Activated naive CD4-positive, alpha-beta T cell treated with anti-CD3 and anti-CD28 coated beads, Interleukin-2, amount 50 U/mL, for 72 hours (primary cell): ENCODE results near the gene TADA1. TPM values are rescaled to one million over a fixed set of nuclear protein-coding genes. Genes with fewer than 3 reads are reported as not detected.
"Not testable (repeated sequence)": the region's sequence is repeated elsewhere in the genome, so short reads cannot be mapped to it uniquely, and the experiment has no call there.

Experiments
- ATAC-seq, 2 donors: fragments of 150-1000 bp; cut with Tn5 transposase; 2 replicates each; pipeline ENCODE4 v1.10.0; 2021; ENCODE audit warnings: mild to moderate bottlenecking in 2 of 2, moderate library complexity in 2 of 2
- DNase-seq, 2 donors: peaks; one replicate each; pipeline ENCODE4 v3.0.0; 2021 to 2022; ENCODE audit warnings: low spot score in 2 of 2
- H3K27ac Mint-ChIP-seq, 2 donors: one replicate each; pipeline ENCODE4 v1.8.0; 2022; ENCODE audit warnings: mild to moderate bottlenecking in 2 of 2, mixed read lengths in 2 of 2
- H3K36me3 Mint-ChIP-seq, 2 donors: one replicate each; pipeline ENCODE4 v1.8.0; 2022; ENCODE audit warnings: mixed read lengths in 2 of 2
- H3K9me3 Mint-ChIP-seq, 2 donors: one replicate each; pipeline ENCODE4 v1.8.0; 2022; ENCODE audit warnings: mixed read lengths in 2 of 2
- total RNA-seq, 2 donors: library from RNA; stranded (reverse); gene quantifications; one replicate each; pipeline ENCODE4 v1.2.3, GENCODE V29; 2022

Gene TADA1
- total RNA-seq, 2 donors from 2014 or later: 13.6 to 23.6 TPM

DNA sequence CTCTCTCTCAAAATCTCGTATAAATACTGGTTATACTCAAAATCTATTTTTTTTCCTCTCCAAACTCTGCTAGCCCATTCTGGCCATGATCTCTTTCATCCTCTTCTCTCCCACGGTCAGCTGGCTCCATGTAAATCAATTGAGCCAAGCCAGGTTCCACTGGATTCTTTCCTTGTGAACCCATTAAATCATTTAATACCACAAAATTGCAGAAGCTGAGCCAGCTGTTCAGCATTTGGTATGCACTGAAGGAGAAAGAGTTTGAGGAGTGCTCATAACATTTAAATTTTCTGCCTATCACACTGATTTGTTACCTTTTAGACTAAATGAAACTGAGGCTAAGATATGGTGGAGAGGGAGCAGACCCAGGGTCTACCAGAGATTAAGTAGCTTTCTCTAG lies 29.1 kb upstream of the TADA1 start:
- Mint-ChIP-seq H3K36me3 (no peaks in the 10 kb centered on the region), H3K9me3 (no peaks in the 10 kb centered on the region), H3K27ac (no peak overlapping the region)
- no peak for ATAC-seq
- DNase-seq: no peak

DNA sequence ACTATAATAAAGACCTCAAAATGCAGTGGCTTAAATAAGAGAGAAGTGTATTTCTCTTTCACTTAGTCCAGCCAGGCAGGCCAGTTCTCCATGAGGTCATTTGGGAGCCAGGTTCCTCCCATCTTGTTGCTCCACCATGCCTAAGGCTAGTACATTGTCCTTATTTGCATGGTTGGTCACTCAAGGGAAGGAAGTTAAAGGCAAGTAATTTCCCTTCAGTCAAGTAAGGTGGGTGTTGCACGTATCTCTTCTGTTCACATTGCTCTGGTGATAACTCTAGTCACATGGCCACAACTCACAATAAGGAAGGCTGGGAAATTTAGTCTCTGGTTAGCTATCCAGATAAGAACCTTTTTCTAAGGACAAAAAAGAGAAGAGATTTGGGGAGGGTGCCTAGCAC lies 27.2 kb upstream of the TADA1 start:
- Mint-ChIP-seq H3K36me3 (no peaks in the 10 kb centered on the region), H3K27ac (no peak overlapping the region), H3K9me3 (no peaks in the 10 kb centered on the region)
- DNase-seq: no peak
- ATAC-seq: no peak

DNA sequence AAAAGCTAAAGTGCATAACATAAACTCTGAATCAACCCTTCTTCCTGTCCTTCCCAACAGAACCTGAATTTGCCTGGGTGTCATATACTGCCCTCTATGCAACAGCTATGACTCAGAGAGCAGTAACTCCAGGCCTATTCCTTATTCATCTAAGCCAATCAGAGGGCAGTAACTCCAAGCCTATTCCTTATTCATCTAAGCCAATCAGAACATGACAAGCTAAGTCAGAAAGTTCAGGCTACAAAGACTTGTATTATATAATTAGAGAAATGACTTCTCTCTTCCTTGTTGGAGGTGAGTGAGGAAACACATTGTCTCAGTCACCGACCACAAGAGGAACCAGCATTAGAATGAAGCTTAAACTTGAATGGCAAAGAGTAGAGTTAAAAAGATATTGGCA lies 26.2 kb upstream of the TADA1 start:
- Mint-ChIP-seq H3K9me3 (peaks cover 0 to under 1% of the 10 kb centered on the region in 2 donors), H3K27ac (no peak overlapping the region), H3K36me3 (peaks cover 0 to 7% of the 10 kb centered on the region in 2 donors)
- DNase-seq (no peak), ATAC-seq (peak; percentile 51 to 75)

DNA sequence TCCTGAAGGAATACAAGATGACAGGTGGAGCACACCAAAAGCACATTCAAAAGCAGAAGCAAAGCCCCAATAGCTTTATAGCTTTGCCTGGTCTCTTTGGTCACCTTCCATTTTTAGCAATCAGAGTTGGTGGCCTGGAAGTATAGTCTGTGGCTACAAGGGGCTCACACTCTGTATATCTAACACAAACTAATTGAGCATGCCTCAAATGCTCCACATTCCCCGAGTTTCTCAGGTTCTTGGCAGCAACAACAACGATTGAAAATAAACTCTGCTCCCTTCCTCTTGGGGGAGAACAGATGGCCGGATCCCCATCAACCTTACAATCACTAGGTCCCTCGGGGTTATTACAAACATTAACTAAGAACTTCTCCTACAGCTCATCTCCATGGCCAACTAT lies 24.9 kb upstream of the TADA1 start:
- H3K36me3 Mint-ChIP-seq: peaks cover 0 to 13% of the 10 kb centered on the region in 2 donors
- H3K27ac Mint-ChIP-seq: no peak overlapping the region
- peaks cover 6 to 7% of the 10 kb centered on the region in 2 donors for H3K9me3 Mint-ChIP-seq
- no peak for DNase-seq
- no peak for ATAC-seq

DNA sequence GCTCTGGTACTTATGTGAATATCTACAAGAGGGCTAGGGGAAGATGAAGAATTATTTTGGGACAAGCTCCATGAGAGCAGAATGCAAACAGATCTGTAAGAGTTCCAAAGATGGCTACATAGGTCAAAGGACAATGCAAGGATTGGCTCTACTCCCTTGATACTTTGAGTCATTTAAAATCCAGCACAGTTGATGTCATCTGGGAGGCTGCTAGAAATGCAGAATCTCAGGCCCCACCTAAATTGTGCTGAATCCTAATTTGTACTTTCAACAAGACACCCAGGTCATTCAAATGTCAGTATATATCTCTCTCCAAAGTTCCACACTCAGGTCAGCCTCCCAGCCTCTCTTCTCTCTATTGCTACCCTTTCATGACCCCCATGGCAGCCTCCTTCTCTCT lies 23.7 kb upstream of the TADA1 start:
- H3K36me3 Mint-ChIP-seq: peaks cover 0 to 13% of the 10 kb centered on the region in 2 donors
- DNase-seq: no peak
- no peak for ATAC-seq
- H3K27ac Mint-ChIP-seq: no peak overlapping the region
- peaks cover 6 to 8% of the 10 kb centered on the region in 2 donors for H3K9me3 Mint-ChIP-seq

DNA sequence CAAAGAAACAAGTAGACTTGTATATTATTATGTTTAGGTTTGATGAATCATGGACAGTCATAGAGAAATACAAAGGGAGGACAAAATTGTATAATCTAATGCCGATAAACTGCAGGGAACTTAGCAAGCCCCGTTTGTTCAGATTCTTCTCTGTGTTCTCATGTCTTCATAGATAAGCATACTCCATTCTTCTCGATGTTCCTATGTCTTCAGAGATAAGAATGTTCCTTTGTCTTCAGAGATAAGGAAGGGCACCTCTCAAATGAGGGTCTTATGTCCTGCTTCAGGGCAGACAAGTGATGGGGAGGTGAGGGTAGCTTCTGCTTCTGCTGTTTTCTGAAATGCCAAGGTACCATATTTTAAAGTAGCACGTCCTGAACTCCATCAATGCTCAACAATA lies 19.7 kb upstream of the TADA1 start:
- Mint-ChIP-seq H3K27ac (no peak overlapping the region), H3K36me3 (peaks cover 0 to 13% of the 10 kb centered on the region in 2 donors)
- ATAC-seq: no peak

DNA sequence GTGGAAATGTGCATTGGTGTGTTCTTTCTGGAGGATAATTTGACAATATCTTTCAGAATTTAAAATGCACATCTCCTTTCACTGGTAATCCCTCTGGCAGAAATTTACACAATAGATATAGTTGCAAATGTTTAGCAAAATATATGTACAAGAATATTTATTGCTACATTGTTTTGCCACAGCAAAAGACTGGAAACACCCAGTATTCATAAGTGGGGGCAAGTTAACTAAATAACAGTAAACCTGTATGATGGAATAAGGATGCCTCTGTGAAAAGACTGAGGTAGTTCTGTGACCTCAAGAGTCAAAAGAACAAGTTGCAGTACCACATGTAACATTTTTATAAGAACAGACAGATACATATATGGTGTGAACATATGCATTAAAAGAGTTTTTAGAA lies 13.7 kb upstream of the TADA1 start:
- DNase-seq (no peak), ATAC-seq (no peak)
- no peak overlapping the region for H3K27ac Mint-ChIP-seq
- H3K36me3 Mint-ChIP-seq: no peaks in the 10 kb centered on the region
- no peaks in the 10 kb centered on the region for H3K9me3 Mint-ChIP-seq

More for the DNA sequence above, 19.7 kb upstream of the TADA1 start:
- DNase-seq: no peak
- peaks cover 6 to 8% of the 10 kb centered on the region in 2 donors for H3K9me3 Mint-ChIP-seq

DNA sequence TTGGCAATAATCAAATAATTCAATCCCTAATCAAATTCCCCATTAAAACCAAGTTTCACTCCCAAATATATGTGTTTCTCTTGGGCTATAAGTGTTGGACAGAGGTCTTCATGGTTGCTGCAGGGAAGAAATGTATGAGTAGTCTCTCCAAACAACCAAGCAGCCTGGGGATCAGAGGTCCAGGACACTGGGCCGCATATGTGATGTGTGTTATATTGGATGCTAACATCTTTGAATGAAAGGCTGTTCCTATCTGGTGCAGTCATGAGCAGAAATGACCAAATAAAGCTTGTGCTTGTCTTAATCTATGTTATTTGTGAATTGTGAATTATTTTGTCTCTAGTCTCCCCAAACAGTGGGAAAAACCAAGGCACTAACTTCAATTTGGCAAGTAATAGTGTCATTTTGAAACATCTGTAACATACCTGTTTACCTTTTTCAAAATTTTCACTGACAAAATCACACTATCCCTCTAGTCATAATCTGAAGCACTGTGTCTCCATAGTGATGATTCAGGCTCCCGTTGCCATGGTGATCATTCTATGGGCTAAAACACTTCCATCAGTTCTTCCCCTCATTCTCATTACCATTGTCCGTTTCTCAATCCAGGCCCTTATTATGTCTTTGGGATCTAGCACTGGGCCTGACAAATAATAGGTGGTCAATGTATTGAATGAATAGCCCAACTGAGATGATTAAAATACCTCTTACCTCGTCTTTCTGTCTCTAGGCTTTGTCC lies 12.5 kb upstream of the TADA1 start:
- Mint-ChIP-seq H3K27ac (no peak overlapping the region), H3K36me3 (no peaks in the 10 kb centered on the region)
- DNase-seq: no peak

DNA sequence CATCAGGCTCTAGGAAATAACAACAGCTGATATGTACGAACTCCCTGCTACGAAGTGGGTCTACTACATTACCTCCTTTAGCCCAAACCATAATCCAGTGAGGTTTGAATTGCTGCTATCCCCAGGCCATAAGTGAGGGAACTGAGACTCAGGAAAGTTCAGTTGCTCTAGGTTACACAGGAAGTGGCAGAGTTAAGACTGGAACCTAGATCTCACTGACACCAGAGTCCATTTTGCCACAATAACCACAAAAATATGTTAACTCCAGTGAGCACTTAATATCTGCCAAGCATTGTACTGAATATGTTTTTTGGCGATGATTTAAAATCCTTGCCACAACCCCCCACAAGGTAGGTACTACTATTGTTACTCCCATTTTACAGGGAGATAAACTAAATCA lies 8.9 kb upstream of the TADA1 start:
- Mint-ChIP-seq H3K9me3 (no peaks in the 10 kb centered on the region), H3K36me3 (no peaks in the 10 kb centered on the region), H3K27ac (no peak overlapping the region)
- DNase-seq (no peak), ATAC-seq (no peak)

More for the DNA sequence above, 12.5 kb upstream of the TADA1 start:
- no peak for ATAC-seq
- no peaks in the 10 kb centered on the region for H3K9me3 Mint-ChIP-seq

DNA sequence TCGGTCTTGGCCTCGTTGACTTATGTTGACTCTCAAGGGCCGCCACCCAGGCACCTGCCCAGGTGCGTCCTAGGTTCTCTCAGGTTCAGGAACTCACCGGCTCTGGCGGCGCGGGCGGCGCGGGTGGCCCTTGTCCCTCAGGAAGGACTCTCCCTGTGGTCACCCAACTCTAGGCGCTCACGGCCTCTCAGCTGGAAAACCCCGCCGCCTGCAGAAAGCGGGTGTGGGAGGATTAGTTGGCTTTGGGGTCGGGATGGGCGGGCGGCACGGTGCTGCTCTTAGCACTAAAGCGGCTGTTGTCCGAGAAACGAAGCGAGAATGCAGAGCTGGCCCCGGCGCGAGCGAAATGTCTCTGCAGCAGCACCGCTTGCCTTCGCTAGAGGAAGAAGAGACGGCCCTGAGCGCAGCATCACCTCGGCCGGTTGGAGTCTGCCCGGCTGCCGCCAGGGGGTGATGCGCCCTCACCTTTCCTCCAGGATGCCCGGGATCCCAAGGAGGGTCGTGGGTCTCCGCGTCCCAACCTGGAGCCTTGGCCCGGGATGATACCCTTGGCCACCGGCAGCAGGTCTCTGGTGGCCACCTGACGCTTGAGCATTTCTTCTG lies 8.1 kb upstream of the TADA1 start:
- no peaks in the 10 kb centered on the region for H3K36me3 Mint-ChIP-seq
- H3K9me3 Mint-ChIP-seq: no peaks in the 10 kb centered on the region
- DNase-seq: peak in 1 of 2 donors; percentile 54
- no peak overlapping the region for H3K27ac Mint-ChIP-seq
- peak; percentile 51 to 82 for ATAC-seq

DNA sequence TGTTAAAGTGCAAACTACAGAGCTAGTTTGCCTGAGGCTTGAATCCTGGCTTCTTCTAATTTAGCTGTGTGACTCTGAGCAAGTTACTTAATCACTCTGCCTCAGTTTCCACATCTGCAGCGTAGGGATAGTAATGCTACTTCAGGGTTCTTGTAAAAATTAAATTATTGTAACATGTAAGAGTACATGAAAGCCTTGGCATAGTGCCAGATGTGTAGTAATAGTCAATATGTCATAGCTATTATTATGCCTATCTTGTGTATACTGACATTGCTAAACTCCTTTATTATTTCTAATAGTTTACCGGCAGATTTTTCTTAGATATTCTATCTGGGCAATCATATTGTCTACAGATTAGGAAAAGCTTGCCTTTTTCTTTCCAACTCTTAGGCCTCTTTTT lies 6.8 kb upstream of the TADA1 start:
- DNase-seq: no peak
- Mint-ChIP-seq H3K36me3 (peaks cover 0 to 4% of the 10 kb centered on the region in 2 donors), H3K27ac (no peak overlapping the region), H3K9me3 (no peaks in the 10 kb centered on the region)
- no peak for ATAC-seq

DNA sequence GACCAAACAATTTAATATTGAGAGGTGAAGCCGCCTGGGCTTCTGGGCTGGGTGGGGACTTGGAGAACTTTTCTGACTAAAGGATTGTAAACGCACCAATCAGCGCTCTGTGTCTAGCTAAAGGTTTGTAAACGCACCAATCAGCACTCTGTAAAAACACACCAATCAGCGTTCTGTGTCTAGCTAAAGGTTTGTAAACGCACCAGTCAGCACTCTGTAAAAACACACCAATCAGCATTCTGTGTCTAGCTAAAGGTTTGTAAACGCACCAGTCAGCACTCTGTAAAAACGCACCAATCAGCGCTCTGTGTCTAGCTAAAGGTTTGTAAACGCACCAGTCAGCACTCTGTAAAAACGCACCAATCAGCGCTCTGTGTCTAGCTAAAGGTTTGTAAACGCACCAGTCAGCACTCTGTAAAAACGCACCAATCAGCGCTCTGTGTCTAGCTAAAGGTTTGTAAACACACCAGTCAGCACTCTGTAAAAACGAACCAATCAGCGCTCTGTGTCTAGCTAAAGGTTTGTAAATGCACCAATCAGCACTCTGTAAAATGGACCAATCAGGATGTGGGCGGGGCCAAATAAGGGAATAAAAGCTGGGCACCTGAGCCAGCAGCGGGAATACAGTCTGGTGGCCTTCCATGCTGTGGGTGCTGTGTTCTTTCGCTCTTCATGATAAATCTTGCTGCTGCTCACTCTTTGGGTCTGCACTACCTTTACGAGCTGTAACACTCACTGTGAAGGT lies 2.3 kb upstream of the TADA1 start:
- not testable (repeated sequence) for H3K27ac Mint-ChIP-seq, H3K36me3 Mint-ChIP-seq, H3K9me3 Mint-ChIP-seq, ATAC-seq, DNase-seq

DNA sequence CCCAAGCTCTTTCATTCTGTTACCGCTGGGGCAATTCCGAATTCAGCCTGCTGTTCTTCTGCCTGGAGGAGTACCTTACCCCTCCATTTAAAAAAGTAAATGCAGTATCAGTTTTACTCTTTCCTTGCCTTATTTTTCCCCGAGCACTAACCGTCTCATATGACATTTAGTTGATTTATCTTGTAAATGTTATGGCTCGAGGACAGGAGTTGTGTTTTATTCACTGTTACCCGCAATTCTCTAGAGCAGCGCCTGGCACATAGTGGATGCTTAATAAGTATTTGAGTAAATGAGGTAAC lies 425 bp upstream of the TADA1 start:
- ATAC-seq (peak in 1 of 2 donors; percentile 7), DNase-seq (no peak)
- Mint-ChIP-seq H3K27ac (peak overlapping the region; percentile 90 to 99), H3K36me3 (peaks cover 9 to 19% of the 10 kb centered on the region in 2 donors), H3K9me3 (no peaks in the 10 kb centered on the region)

DNA sequence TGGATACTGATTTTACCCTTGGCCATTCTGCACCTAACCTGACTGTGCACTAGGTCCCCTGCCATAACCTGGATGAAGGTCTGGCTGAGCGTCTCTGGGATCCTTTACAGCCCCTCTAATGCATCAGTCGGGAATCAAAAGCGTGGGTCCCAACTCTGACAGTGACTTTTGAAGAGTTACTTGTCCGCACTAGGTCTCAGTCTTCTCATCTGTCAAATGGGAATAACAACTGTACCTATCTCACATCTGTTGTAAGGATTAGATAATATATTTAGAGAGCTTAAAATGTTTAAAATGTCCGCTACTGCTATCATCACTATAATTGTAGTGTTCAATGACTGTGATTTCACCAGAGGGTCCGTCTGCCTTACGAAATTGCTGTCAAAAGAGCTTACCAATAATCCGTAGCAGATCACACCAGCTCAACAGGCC lies 746 bp downstream of the TADA1 start:
- no peak for DNase-seq
- no peaks in the 10 kb centered on the region for H3K9me3 Mint-ChIP-seq
- no peak for ATAC-seq
- H3K27ac Mint-ChIP-seq: peak overlapping the region; percentile 90 to 91
- H3K36me3 Mint-ChIP-seq: peaks cover 9 to 19% of the 10 kb centered on the region in 2 donors

DNA sequence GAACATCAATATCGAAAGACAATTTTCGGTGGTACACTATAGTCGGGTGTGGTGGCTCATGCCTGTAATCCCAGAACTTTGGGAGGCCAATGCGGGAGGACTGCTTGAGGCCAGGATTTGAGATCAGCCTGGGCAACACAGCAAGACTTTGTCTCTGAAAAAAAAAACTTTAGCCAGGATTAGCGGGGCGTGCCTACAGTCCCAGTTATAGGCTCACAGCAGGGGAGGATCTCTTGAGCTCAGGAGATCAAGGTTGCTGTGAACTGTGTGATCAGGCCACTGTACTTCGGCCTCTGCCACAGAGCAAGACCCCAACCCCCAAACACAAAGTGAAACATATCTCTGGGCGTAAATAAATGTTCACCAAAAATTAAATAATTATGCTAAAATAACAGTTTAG lies 1.6 kb downstream of the TADA1 start:
- peaks cover 9 to 19% of the 10 kb centered on the region in 2 donors for H3K36me3 Mint-ChIP-seq
- no peaks in the 10 kb centered on the region for H3K9me3 Mint-ChIP-seq
- ATAC-seq: no peak
- H3K27ac Mint-ChIP-seq: peak overlapping the region in 1 of 2 donors; percentile 91
- DNase-seq: no peak

DNA sequence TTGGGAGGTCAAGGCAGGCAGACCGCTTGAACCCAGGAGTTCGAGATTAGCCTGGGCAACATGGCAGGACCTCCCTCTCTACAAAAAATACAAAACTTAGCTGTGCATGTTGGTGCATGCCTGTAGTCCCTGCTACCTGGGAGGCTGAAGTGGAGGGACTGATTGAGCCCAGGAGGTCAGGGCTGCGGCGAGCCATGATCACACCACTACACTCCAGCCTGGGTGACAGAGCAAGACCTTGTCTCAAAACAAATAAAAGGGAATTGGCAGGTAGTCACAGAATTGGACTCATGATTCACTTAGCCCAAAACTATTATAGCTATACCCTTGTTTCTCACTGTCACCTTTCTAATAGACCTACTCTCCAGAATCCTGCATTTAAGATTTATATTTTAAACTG lies 5.5 kb downstream of the TADA1 start:
- peaks cover 0 to 19% of the 10 kb centered on the region in 2 donors for H3K36me3 Mint-ChIP-seq
- ATAC-seq (no peak), DNase-seq (no peak)
- no peaks in the 10 kb centered on the region for H3K9me3 Mint-ChIP-seq
- peak overlapping the region in 1 of 2 donors; percentile 26 for H3K27ac Mint-ChIP-seq

DNA sequence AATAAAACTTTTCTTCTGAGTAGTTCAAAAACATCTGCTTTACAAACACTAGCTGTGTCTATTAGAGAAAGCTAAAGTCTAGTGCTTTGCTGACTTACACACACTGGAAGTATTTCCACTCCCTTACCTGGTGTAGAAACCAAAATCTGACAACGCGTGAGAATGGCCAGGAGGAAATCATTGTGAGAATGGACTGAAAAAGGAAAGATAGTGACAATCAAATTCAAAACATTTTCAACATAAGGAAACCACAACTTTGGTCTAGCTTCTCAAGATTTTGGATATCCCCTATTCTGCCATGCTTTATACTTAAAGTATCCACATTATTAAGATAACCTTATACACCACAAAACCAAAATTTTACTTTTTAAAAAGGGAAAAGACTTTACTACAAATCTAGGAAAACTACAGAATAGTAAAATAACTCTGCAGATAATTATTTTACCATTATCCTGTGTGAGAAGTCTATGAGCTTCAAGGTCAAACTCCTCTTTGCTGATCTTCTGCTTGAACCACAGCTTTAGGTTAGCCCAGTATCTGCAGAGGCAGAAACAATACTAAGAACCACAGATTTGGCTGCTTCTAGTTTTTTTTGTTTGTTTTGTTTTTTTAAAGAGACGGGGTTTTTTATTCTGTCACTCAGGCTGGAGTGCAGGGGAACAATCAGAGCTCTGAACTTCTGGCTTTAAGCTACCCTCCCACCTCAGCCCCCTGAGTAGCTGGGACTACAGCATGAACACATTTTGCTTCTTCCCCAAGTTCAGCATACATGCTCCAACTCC lies 6.6 kb downstream of the TADA1 start:
- H3K36me3 Mint-ChIP-seq: peaks cover 0 to 11% of the 10 kb centered on the region in 2 donors
- ATAC-seq (peak; percentile 16 to 40), DNase-seq (no peak)
- peak overlapping the region in 1 of 2 donors; percentile 58 for H3K27ac Mint-ChIP-seq
- no peaks in the 10 kb centered on the region for H3K9me3 Mint-ChIP-seq
